H1 (cell line): ENCODE measurements around the gene SNX24. TPM values are rescaled to one million over a fixed set of nuclear protein-coding genes. Genes with fewer than 3 reads are reported as not detected.

Experiments
- CTCF ChIA-PET: fragments of 300-600 bp; sonication (Branson Sonifier 250); formaldehyde crosslinking; loops from one replicate; lab custom pipeline; 2021; ENCODE audit not compliant: partially characterized antibody; lab: Charles Lee
- POLR2A ChIA-PET: fragments of 300-600 bp; sonication (Branson Sonifier 250); formaldehyde crosslinking; loops from one replicate; lab custom pipeline; 2021; ENCODE audit warnings: inconsistent platforms; ENCODE audit not compliant: partially characterized antibody; lab: Charles Lee
- DNase-seq, 2 experiments: peaks; one replicate each; pipeline versions ENCODE4 v3.0.0 to v3.0.0-alpha.2; 2010 to 2022; ENCODE audit warnings: low spot score in 2 of 2, low read depth in 1 of 2, mixed read lengths in 1 of 2
- FAIRE-seq: peaks from 2 replicates; lab custom pipeline; 2011; peaks lifted over from hg19 to GRCh38; lab: Jason Lieb, UNC
- H2AFZ ChIP-seq: 2 replicates; pipeline ENCODE4 v1.8.1; 2012; ENCODE audit warnings: low read length, inconsistent platforms
- H2AK5ac ChIP-seq: 2 replicates; pipeline ENCODE4 v1.6.1; 2013; ENCODE audit warnings: low read depth, low read length
- H2BK120ac ChIP-seq: replicated peaks from 2 replicates; pipeline ENCODE3; 2013; ENCODE audit warnings: low read depth, low read length, inconsistent platforms
- H2BK12ac ChIP-seq: 2 replicates; pipeline ENCODE4 v1.6.1; 2013; ENCODE audit warnings: low read depth, low read length
- H2BK15ac ChIP-seq: 2 replicates; pipeline ENCODE4 v1.6.1; 2013; ENCODE audit warnings: low read length
- H2BK20ac ChIP-seq: 2 replicates; pipeline ENCODE4 v1.6.1; 2013; ENCODE audit warnings: low read length
- H2BK5ac ChIP-seq: 2 replicates; pipeline ENCODE4 v1.6.1; 2013; ENCODE audit warnings: low read depth, low read length
- H3K14ac ChIP-seq: 2 replicates; pipeline ENCODE4 v1.6.1; 2013; ENCODE audit warnings: inconsistent platforms; ENCODE audit not compliant: insufficient read length
- H3K18ac ChIP-seq: 2 replicates; pipeline ENCODE4 v1.6.1; 2013; ENCODE audit warnings: low read length; ENCODE audit errors: extremely low read depth
- H3K23ac ChIP-seq: 2 replicates; pipeline ENCODE4 v1.6.1; 2013; ENCODE audit warnings: inconsistent platforms; ENCODE audit not compliant: insufficient read length
- H3K23me2 ChIP-seq: 2 replicates; pipeline ENCODE4 v1.6.1; 2013; ENCODE audit warnings: low read depth, low read length
- H3K27ac ChIP-seq: 2 replicates; pipeline ENCODE4 v1.6.1; 2011; ENCODE audit warnings: low read depth, low read length, inconsistent platforms
- H3K27me3 ChIP-seq, 4 experiments: replicated peaks in 1 of 4; 1 replicate in 1 of 4; 2 replicates in 3 of 4; pipeline versions ENCODE4 v1.6.1 to v1.8.1; 2011 to 2013; ENCODE audit warnings: low read length in 3 of 4, mild to moderate bottlenecking in 3 of 4, inconsistent platforms in 2 of 4, mixed read lengths in 2 of 4, moderate library complexity in 1 of 4; ENCODE audit not compliant: control insufficient read depth in 3 of 4, insufficient read depth in 3 of 4; ENCODE audit errors: extremely low read depth in 1 of 4
- H3K36me3 ChIP-seq, 4 experiments: 2 replicates each; pipeline versions ENCODE4 v1.6.1 to v1.8.1; 2011 to 2013; ENCODE audit warnings: mild to moderate bottlenecking in 4 of 4, low read length in 3 of 4, moderate library complexity in 2 of 4, control low read depth in 1 of 4, inconsistent platforms in 1 of 4; ENCODE audit not compliant: insufficient read depth in 4 of 4, control insufficient read depth in 2 of 4
- H3K4ac ChIP-seq: replicated peaks from 2 replicates; pipeline ENCODE3; 2013; ENCODE audit warnings: low read length, low read depth, mixed read lengths, inconsistent platforms; ENCODE audit not compliant: insufficient read length
- H3K4me1 ChIP-seq, 4 experiments: replicated peaks in 1 of 4; 1 replicate in 1 of 4; 2 replicates in 3 of 4; pipeline versions ENCODE4 v1.6.1 to v1.8.1; 2011 to 2013; ENCODE audit warnings: low read length in 3 of 4, inconsistent platforms in 2 of 4, mixed read lengths in 1 of 4; ENCODE audit not compliant: insufficient read depth in 4 of 4, control insufficient read depth in 3 of 4
- H3K4me2 ChIP-seq, 2 experiments: 2 replicates each; pipeline versions ENCODE4 v1.6.1 to v1.8.1; 2011 to 2013; ENCODE audit warnings: low read depth in 2 of 2, low read length in 2 of 2, control low read depth in 1 of 2, inconsistent platforms in 1 of 2, mild to moderate bottlenecking in 1 of 2; ENCODE audit not compliant: insufficient read depth in 1 of 2
- H3K4me3 ChIP-seq, 4 experiments: fragments of 200-600, 300-600 bp in 1 of 4; sonication (generic), shearing (Covaris generic), sonication (Bioruptor Twin) in 1 of 4; 2 replicates each; pipeline versions ENCODE4 v1.5.1 to v1.8.1; 2011 to 2016; ENCODE audit warnings: low read length in 4 of 4, low read depth in 3 of 4, control low read depth in 2 of 4, inconsistent platforms in 2 of 4, mild to moderate bottlenecking in 2 of 4, mixed read lengths in 1 of 4, moderate library complexity in 1 of 4; ENCODE audit not compliant: insufficient read depth in 2 of 4; ENCODE audit errors: extremely low read depth in 1 of 4
- H3K56ac ChIP-seq: replicated peaks from 2 replicates; pipeline ENCODE3; 2013; ENCODE audit warnings: low read depth, mild to moderate bottlenecking, mixed read lengths, low read length, inconsistent platforms; ENCODE audit not compliant: insufficient read length
- H3K79me1 ChIP-seq: 2 replicates; pipeline ENCODE4 v1.6.1; 2013; ENCODE audit warnings: low read depth, low read length, control low read depth
- H3K79me2 ChIP-seq, 2 experiments: 2 replicates each; pipeline versions ENCODE4 v1.6.1 to v1.8.1; 2012 to 2013; ENCODE audit warnings: low read length in 2 of 2, mild to moderate bottlenecking in 2 of 2, inconsistent platforms in 1 of 2; ENCODE audit not compliant: insufficient read depth in 2 of 2, control insufficient read depth in 1 of 2
- H3K9ac ChIP-seq, 4 experiments: replicated peaks in 1 of 4; 1 replicate in 1 of 4; 2 replicates in 3 of 4; pipeline versions ENCODE4 v1.6.1 to v1.8.1; 2011 to 2013; ENCODE audit warnings: low read depth in 3 of 4, low read length in 3 of 4, control low read depth in 2 of 4, mild to moderate bottlenecking in 2 of 4, moderate library complexity in 2 of 4, inconsistent platforms in 1 of 4; ENCODE audit errors: extremely low read depth in 1 of 4
- H3K9me3 ChIP-seq, 2 experiments: 2 replicates each; pipeline versions ENCODE4 v1.6.1 to v1.8.1; 2012 to 2013; ENCODE audit warnings: mild to moderate bottlenecking in 2 of 2, moderate library complexity in 2 of 2, control low read depth in 1 of 2, inconsistent platforms in 1 of 2, low read depth in 1 of 2, low read length in 1 of 2, mixed read lengths in 1 of 2; ENCODE audit not compliant: insufficient read depth in 2 of 2
- H4K20me1 ChIP-seq, 2 experiments: replicated peaks in 1 of 2; 2 replicates each; pipeline versions ENCODE3 to v1.8.1; 2011 to 2013; ENCODE audit warnings: inconsistent platforms in 2 of 2, low read length in 2 of 2, mild to moderate bottlenecking in 1 of 2; ENCODE audit not compliant: insufficient read depth in 2 of 2, control insufficient read depth in 1 of 2
- H4K5ac ChIP-seq: 2 replicates; pipeline ENCODE4 v1.6.1; 2013; ENCODE audit warnings: low read length, low read depth, mixed read lengths, inconsistent platforms; ENCODE audit not compliant: insufficient read length
- H4K8ac ChIP-seq: 2 replicates; pipeline ENCODE4 v1.8.0; 2013; ENCODE audit warnings: mild to moderate bottlenecking, moderate library complexity, low read length, inconsistent platforms; ENCODE audit not compliant: insufficient read depth; ENCODE audit errors: extremely low read depth
- H4K91ac ChIP-seq: replicated peaks from 2 replicates; pipeline ENCODE3; 2013; ENCODE audit warnings: low read length, mixed read lengths, inconsistent platforms; ENCODE audit not compliant: insufficient read length
- CTCF ChIP-seq, 3 experiments: IDR thresholded peaks; 1 replicate in 2 of 3; 2 replicates in 1 of 3; pipeline versions ENCODE4 v1.5.1 to v1.6.1; 2011; ENCODE audit warnings: low read length in 3 of 3, mild to moderate bottlenecking in 3 of 3, inconsistent platforms in 2 of 3, low read depth in 1 of 3, moderate library complexity in 1 of 3; ENCODE audit not compliant: insufficient read depth in 1 of 3; ENCODE audit errors: control extremely low read depth in 1 of 3
- MAFK ChIP-seq: IDR thresholded peaks from 2 replicates; pipeline ENCODE4 v1.6.1; 2012; ENCODE audit warnings: low read depth, mild to moderate bottlenecking, improper control_type of control experiment, low read length
- SP1 ChIP-seq: IDR thresholded peaks from 2 replicates; pipeline ENCODE4 v1.6.1; 2011; ENCODE audit warnings: low read depth, low read length
- TEAD4 ChIP-seq: IDR thresholded peaks from 2 replicates; pipeline ENCODE4 v1.6.1; 2012; ENCODE audit warnings: low read depth, low read length, inconsistent platforms, mixed read lengths
- WGBS, 2 experiments: shearing (Covaris generic) in 1 of 2; methylation state at CpG; one replicate each; pipeline versions ENCODE4 v1.1.6 to v1.1.7; 2013 to 2015; ENCODE audit warnings: low lambda C conversion rate in 2 of 2, mixed read lengths in 2 of 2, inconsistent platforms in 1 of 2, low coverage in 1 of 2, missing lambda C conversion rate in 1 of 2; ENCODE audit not compliant: insufficient replicate concordance in 2 of 2, insufficient coverage in 1 of 2, insufficient read length in 1 of 2; ENCODE audit errors: extremely low coverage in 1 of 2, missing lambda C conversion rate in 1 of 2; 5-methylcytosine and 5-hydroxymethylcytosine counted together
- polyA plus RNA-seq, 7 experiments: library from polyadenylated mRNA; depleted of rRNA in 3 of 7; stranded (reverse) in 5 of 7; unstranded in 2 of 7; fragments of >200 nt in 5 of 7; fragments of 200-250 nt in 2 of 7; gene quantifications; 1 replicate in 5 of 7; 2 replicates in 1 of 7; 4 replicates in 1 of 7; pipeline versions ENCODE4 v1.2.1 to v1.2.3, GENCODE V29; 2011 to 2013; ENCODE audit warnings: missing spikeins in 2 of 7, mixed read lengths in 2 of 7
- total RNA-seq: library from RNA; stranded (reverse); fragmentation: NEBNext Ultra II Directional; extraction: Animal tissue kit (Norgen Biotek cat#: 25700); gene quantifications from 2 replicates; pipeline ENCODE4 v1.2.1, GENCODE V29; 2021
- TF ChIP-seq, protein P1 (sequence below): IDR thresholded peaks from 2 replicates; pipeline ENCODE4 v1.6.1; 2012; ENCODE audit warnings: low read length, inconsistent platforms

The SNX24 gene
- total and polyA plus RNA-seq, 2 of the 8 experiments (the other 6 are each of a cell fraction or from before 2014, with no cell fraction given): 7.3 to 14.3 TPM

- Histone ChIP-seq H2BK20ac (no peak overlapping the region), H3K9ac (no peak overlapping the region), H2AFZ (no peak overlapping the region), H4K91ac (no peak overlapping the region), H2BK5ac (no peak overlapping the region), H3K4me2 (peak overlapping the region; percentile 4 to 51; a peak in 3 of 4 replicates), H3K9me3 (no peaks in the 10 kb centered on the region), H3K18ac (no peak overlapping the region), H3K79me1 (no peaks in the 10 kb centered on the region), H2BK120ac (no peak overlapping the region), H3K23me2 (no peaks in the 10 kb centered on the region), H3K79me2 (no peaks in the 10 kb centered on the region; a peak in 1 of 4 replicates), H4K5ac (no peak overlapping the region), H3K4ac (no peak overlapping the region), H2BK15ac (no peak overlapping the region), H3K56ac (no peak overlapping the region), H3K4me1 (peaks cover 0 to 25% (median 9%) of the 10 kb centered on the region in 4 experiments; a peak in 6 of 7 replicates), H3K4me3 (peak overlapping the region in 1 of 4 experiments; percentile 32; a peak in 1 of 8 replicates), H2BK12ac (no peak overlapping the region), H3K23ac (no peak overlapping the region), H3K27ac (no peak overlapping the region), H3K14ac (no peak overlapping the region), H4K8ac (no peak overlapping the region), H3K27me3 (no peaks in the 10 kb centered on the region), H3K36me3 (no peaks in the 10 kb centered on the region), H4K20me1 (no peaks in the 10 kb centered on the region), H2AK5ac (no peak overlapping the region)
- ChIA-PET POLR2A (no interaction called here), CTCF (interaction anchor here (0.6 to 0.7 kb wide), 4 partner anchors 19 to 349 kb away, joined by 3 to 5 read pairs (median 3); no protein-coding TSS in a partner anchor)
- DNase-seq: no peak
- TF ChIP-seq MAFK (peak; percentile 64), CTCF (IDR thresholded peaks at IDR 0.05; ENCODE audit: control extremely low read depth in 1 of 3, insufficient read depth in 1 of 3, low read depth in 1 of 3, low read length in 3 of 3) (no peak), TEAD4 (0 out of 2 replicates have a peak, but pooled peaks have one; percentile 13), SP1 (0 out of 2 replicates have a peak, but pooled peaks have one; percentile 23)
- TF ChIP-seq, protein P1, sequence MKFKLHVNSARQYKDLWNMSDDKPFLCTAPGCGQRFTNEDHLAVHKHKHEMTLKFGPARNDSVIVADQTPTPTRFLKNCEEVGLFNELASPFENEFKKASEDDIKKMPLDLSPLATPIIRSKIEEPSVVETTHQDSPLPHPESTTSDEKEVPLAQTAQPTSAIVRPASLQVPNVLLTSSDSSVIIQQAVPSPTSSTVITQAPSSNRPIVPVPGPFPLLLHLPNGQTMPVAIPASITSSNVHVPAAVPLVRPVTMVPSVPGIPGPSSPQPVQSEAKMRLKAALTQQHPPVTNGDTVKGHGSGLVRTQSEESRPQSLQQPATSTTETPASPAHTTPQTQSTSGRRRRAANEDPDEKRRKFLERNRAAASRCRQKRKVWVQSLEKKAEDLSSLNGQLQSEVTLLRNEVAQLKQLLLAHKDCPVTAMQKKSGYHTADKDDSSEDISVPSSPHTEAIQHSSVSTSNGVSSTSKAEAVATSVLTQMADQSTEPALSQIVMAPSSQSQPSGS: no peak
- no peak for FAIRE-seq
- WGBS, 2 experiments: 4% methylated on average over 4 of the region's 4 CpGs; no CpG with 5 or more reads in 1 of the 2 experiments
Observed at GRCh38 chr5:122921826-122922225, 76.4 kb downstream of the SNX24 start.
